Tibial artery (tissue), 4 donors: ENCODE measurements around the gene VOPP1.

ENCODE experiments used
- DNase-seq, 2 donors: peaks; one replicate each; pipeline ENCODE4 v3.0.0-alpha.2; 2019
- H3K27ac ChIP-seq, 2 donors: fragments of 200-600 bp; sonication (generic) in 1 of 2; 1 replicate in 1 of 2; 2 replicates in 1 of 2; pipeline ENCODE4 v1.5.1; 2018 to 2019; ENCODE audit warnings: mild to moderate bottlenecking in 1 of 2
- H3K27me3 ChIP-seq, 2 donors: fragments of 200-600 bp; sonication (generic) in 1 of 2; one replicate each; pipeline versions ENCODE4 v1.5.1 to v1.6.0; 2016 to 2019
- H3K36me3 ChIP-seq, 3 donors: fragments of 200-600 bp; sonication (generic) in 2 of 3; one replicate each; pipeline ENCODE4 v1.5.1; 2016 to 2019; ENCODE audit warnings: mild to moderate bottlenecking in 2 of 3
- H3K4me1 ChIP-seq, 4 donors: fragments of 200-600 bp; sonication (generic) in 2 of 4; 1 replicate in 3 of 4; 2 replicates in 1 of 4; pipeline ENCODE4 v1.5.1; 2016 to 2019
- H3K4me3 ChIP-seq, 2 donors: fragments of 200-600 bp; sonication (generic) in 1 of 2; 1 replicate in 1 of 2; 2 replicates in 1 of 2; pipeline ENCODE4 v1.5.1; 2018 to 2019; ENCODE audit warnings: mild to moderate bottlenecking in 2 of 2
- H3K9me3 ChIP-seq, 3 donors: fragments of 200-600 bp; sonication (generic) in 1 of 3; one replicate each; pipeline ENCODE4 v1.5.1; 2016 to 2019
- intact Hi-C: fragments of 100-400 bp; cut with DNase I; formaldehyde crosslinking; loops from one replicate; pipeline ENCODE4 v1.15.0; 2023; ENCODE audit warnings: low total_unique reads
- TF ChIP-seq, protein P1 (sequence below), 2 experiments: fragments of 200-600 bp in 1 of 2; fragments of 450-650 bp in 1 of 2; IDR thresholded peaks; one replicate each; pipeline ENCODE4 v1.5.1; 2017 to 2019; ENCODE audit warnings: antibody characterized with exemption in 2 of 2, mild to moderate bottlenecking in 1 of 2, moderate library complexity in 1 of 2

The VOPP1 gene

DNA sequence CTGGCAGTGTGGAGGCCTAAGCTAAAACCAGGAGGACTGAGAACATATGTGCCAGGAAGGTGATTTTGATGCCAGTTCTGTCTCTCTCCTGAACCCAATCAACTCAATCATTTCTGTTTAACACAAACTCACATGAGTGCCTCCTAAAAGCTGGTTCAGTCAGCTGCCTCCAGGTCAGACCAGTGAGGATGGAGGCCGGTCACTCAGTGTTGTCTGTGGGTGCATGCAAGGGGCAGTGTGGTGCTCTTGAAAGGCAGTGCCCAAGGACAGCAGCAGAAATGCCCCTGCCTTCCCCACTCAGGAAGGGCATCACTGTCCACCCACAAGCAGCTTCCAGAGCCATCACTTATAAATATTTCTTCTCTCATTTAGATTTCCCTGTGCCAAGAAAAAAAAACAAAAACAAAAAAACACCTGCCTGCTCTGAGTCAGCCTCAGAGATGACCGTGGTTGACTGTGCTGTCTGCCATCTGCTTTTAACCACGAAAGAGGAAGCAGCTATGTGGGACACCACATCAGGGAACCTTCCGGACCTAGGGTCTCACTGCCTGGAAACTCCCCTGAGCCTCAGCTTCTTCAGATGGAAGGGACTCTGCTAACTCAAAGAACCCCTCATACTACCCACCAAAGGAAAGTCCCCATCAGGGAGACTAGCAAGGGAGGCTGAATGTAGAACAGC, 39.1 kb downstream of the VOPP1 start:
- TF ChIP-seq, protein P1, sequence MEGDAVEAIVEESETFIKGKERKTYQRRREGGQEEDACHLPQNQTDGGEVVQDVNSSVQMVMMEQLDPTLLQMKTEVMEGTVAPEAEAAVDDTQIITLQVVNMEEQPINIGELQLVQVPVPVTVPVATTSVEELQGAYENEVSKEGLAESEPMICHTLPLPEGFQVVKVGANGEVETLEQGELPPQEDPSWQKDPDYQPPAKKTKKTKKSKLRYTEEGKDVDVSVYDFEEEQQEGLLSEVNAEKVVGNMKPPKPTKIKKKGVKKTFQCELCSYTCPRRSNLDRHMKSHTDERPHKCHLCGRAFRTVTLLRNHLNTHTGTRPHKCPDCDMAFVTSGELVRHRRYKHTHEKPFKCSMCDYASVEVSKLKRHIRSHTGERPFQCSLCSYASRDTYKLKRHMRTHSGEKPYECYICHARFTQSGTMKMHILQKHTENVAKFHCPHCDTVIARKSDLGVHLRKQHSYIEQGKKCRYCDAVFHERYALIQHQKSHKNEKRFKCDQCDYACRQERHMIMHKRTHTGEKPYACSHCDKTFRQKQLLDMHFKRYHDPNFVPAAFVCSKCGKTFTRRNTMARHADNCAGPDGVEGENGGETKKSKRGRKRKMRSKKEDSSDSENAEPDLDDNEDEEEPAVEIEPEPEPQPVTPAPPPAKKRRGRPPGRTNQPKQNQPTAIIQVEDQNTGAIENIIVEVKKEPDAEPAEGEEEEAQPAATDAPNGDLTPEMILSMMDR (IDR thresholded peaks at IDR 0.05): no peak
- Histone ChIP-seq H3K27me3 (no peaks in the 10 kb centered on the region), H3K4me3 (no peak overlapping the region), H3K4me1 (peaks cover 0 to 45% (median 10%) of the 10 kb centered on the region in 4 donors), H3K9me3 (no peaks in the 10 kb centered on the region), H3K36me3 (no peaks in the 10 kb centered on the region), H3K27ac (peak overlapping the region; percentile 19 to 24)
- intact Hi-C loops: no loop called here
- no peak for DNase-seq

DNA sequence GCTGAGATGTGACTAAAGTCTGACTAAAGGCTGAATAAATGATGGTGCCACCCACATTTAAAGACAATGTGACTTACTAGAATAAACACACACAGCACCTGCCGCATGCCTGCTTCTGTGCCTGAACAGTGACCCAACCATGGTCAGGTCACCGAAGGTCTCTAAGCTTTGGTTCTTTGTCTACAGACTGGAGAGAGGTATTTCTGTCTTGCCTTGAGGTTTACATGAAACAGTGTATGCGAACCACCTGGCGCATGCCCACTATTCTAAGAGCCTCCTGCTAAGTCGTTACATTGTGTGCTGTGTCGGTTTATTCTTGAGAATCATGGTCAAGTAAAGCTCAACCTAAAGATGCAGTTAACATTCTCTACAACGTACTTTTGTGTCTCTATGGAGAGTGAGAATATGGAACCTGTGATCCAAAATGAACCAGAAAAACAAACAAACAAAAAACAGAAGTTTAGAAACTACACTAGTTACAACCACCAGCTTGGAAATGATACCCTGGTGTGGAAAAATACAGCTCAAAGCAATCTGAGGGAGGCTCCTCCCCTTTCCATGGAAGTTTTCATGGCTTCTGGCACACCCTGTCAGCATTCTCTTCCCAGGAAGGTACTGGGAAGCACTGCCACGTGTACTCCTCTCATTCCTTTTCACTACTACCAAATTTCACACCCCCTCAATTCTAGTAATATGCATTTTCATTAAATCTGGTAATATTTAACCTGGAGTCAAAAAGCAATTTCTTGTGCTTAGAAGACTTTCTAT, 40.0 kb downstream of the VOPP1 start:
- Histone ChIP-seq H3K27me3 (no peaks in the 10 kb centered on the region), H3K36me3 (no peaks in the 10 kb centered on the region), H3K9me3 (no peaks in the 10 kb centered on the region), H3K27ac (no peak overlapping the region), H3K4me3 (no peak overlapping the region), H3K4me1 (peaks cover 0 to 45% (median 10%) of the 10 kb centered on the region in 4 donors)
- intact Hi-C loops: no loop called here
- TF ChIP-seq, protein P1 (IDR thresholded peaks at IDR 0.05): no peak
- no peak for DNase-seq

DNA sequence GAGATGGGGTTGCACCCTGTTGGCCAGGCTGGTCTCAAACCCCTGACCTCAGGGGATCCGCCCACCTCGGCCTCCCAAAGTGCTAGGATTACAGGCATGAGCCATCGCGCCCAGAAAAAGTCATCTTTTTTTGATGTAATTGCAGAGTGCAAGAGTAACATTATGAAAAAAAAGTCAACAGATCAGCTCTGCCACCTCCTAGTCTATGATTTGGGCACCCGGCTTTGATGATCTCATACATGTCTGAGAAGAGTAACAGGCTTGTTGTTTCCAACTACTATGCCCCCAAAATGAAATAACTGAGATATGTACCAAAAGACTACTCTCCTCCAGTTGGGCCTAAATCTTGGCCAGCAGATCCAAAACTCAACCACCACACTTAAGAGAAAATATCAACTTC, 40.8 kb downstream of the VOPP1 start:
- Histone ChIP-seq H3K36me3 (no peaks in the 10 kb centered on the region), H3K27ac (no peak overlapping the region), H3K4me3 (no peak overlapping the region), H3K27me3 (no peaks in the 10 kb centered on the region), H3K4me1 (peaks cover 0 to 45% (median 10%) of the 10 kb centered on the region in 4 donors), H3K9me3 (no peaks in the 10 kb centered on the region)
- no peak for DNase-seq
- intact Hi-C loops: no loop called here
- TF ChIP-seq, protein P1 (IDR thresholded peaks at IDR 0.05): no peak

DNA sequence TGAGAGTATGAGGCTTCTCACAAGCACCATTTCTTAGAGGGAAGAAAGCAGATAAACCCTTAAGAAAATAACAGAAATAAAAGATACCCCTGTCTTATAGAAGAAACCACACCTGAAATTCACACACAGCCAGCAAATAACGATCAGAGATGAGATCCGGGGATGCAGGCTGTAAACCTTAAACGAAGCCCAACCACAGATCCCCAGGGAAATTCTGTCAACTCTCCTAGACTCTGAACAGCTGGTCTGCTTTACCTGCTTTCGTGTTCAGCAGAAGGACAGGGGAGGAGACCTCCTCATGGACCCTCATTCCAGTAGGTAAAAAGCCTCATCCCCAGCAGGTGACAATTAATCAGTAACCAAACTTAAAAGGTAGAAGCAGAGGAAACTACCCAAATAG, 45.0 kb downstream of the VOPP1 start:
- Histone ChIP-seq H3K4me3 (no peak overlapping the region), H3K36me3 (no peaks in the 10 kb centered on the region), H3K27me3 (no peaks in the 10 kb centered on the region), H3K27ac (no peak overlapping the region), H3K9me3 (no peaks in the 10 kb centered on the region), H3K4me1 (peaks cover 0 to 29% (median 7%) of the 10 kb centered on the region in 4 donors)
- DNase-seq: no peak
- TF ChIP-seq, protein P1 (IDR thresholded peaks at IDR 0.05): no peak
- intact Hi-C loops: no loop called here

DNA sequence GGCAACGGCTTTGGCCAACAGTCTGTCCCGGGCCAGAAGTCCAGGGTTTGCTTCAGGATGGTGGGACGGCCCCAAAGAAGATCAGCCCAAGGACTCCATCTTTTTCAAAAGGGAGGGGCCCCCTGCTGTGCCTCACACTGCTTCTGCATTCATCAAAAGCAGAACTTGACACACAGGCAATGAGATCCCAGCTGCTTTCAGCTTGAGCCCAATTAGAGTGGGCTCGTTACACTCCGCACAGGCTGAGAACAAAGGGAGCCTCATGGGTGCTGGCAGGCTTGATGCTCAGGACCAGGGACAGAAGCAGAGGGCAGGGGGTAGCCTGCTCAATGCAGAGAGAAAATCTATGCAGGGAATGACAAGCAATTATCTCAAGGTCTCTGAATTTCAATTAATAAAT, 45.5 kb downstream of the VOPP1 start:
- no peaks in the 10 kb centered on the region for H3K27me3 ChIP-seq
- H3K9me3 ChIP-seq: no peaks in the 10 kb centered on the region
- TF ChIP-seq, protein P1 (IDR thresholded peaks at IDR 0.05): no peak
- H3K27ac ChIP-seq: no peak overlapping the region
- no peaks in the 10 kb centered on the region for H3K36me3 ChIP-seq
- H3K4me3 ChIP-seq: no peak overlapping the region
- intact Hi-C loops: no loop called here
- no peak for DNase-seq
- peaks cover 0 to 32% (median 13%) of the 10 kb centered on the region in 4 donors for H3K4me1 ChIP-seq
